WERI-Rb-1 (cell line): ENCODE measurements around the gene PIK3R6.

ENCODE experiments used
- DNase-seq: peaks from one replicate; pipeline ENCODE4 v3.0.0-alpha.2; 2020
- H3K27ac ChIP-seq: fragments of 250-450 bp; sonication (Bioruptor Pico); 2 replicates; pipeline ENCODE4 v1.5.1; 2020; ENCODE audit warnings: mild to moderate bottlenecking, moderate library complexity
- H3K27me3 ChIP-seq: fragments of 250-450 bp; sonication (Bioruptor Pico); 2 replicates; pipeline ENCODE4 v1.5.1; 2021; ENCODE audit warnings: mild to moderate bottlenecking, low read depth, moderate library complexity; ENCODE audit not compliant: insufficient read depth, severe bottlenecking
- H3K36me3 ChIP-seq: fragments of 250-450 bp; sonication (Bioruptor Pico); 2 replicates; pipeline ENCODE4 v1.5.1; 2020; ENCODE audit warnings: mild to moderate bottlenecking, moderate library complexity
- H3K4me3 ChIP-seq: 2 replicates; pipeline ENCODE4 v1.5.1; 2011; ENCODE audit warnings: low read depth, mild to moderate bottlenecking, control low read depth, low read length
- H3K9me3 ChIP-seq: fragments of 250-450 bp; sonication (Bioruptor Pico); 2 replicates; pipeline ENCODE4 v1.5.1; 2021; ENCODE audit warnings: mild to moderate bottlenecking, moderate library complexity; ENCODE audit not compliant: severe bottlenecking
- TF ChIP-seq, protein P1 (sequence below): IDR thresholded peaks from 2 replicates; pipeline ENCODE4 v1.5.1; 2011; ENCODE audit warnings: low read depth, mild to moderate bottlenecking, control low read depth, inconsistent platforms, low read length

PIK3R6 gene

DNA sequence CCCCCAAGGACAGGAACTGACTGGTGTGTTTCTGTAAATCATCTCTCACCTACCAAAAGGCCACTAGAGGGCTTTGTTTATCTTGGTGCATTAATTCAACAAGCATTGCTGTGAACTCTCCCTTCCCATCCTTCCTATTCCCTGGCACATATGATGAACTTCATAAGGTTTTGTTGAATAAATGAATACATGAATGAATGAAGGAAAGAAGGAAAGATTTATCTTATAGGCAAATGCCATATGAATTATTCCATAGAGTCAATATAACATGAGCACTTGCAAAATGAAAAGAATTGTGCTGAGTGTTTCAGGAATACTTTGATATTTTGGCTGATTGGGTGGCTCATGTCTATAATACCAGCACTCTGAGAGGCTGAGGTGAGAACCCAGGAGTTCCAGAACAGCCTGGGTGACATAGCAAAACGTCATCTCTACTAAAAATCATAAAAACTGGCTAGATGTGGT is 113.5 kb downstream of the PIK3R6 start:
- TF ChIP-seq, protein P1, sequence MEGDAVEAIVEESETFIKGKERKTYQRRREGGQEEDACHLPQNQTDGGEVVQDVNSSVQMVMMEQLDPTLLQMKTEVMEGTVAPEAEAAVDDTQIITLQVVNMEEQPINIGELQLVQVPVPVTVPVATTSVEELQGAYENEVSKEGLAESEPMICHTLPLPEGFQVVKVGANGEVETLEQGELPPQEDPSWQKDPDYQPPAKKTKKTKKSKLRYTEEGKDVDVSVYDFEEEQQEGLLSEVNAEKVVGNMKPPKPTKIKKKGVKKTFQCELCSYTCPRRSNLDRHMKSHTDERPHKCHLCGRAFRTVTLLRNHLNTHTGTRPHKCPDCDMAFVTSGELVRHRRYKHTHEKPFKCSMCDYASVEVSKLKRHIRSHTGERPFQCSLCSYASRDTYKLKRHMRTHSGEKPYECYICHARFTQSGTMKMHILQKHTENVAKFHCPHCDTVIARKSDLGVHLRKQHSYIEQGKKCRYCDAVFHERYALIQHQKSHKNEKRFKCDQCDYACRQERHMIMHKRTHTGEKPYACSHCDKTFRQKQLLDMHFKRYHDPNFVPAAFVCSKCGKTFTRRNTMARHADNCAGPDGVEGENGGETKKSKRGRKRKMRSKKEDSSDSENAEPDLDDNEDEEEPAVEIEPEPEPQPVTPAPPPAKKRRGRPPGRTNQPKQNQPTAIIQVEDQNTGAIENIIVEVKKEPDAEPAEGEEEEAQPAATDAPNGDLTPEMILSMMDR = peak; percentile 50
- Histone ChIP-seq H3K27me3 (no peaks in the 10 kb centered on the region), H3K36me3 (no peaks in the 10 kb centered on the region), H3K9me3 (no peaks in the 10 kb centered on the region), H3K4me3 (no peak overlapping the region), H3K27ac (no peak overlapping the region)
- no peak for DNase-seq

DNA sequence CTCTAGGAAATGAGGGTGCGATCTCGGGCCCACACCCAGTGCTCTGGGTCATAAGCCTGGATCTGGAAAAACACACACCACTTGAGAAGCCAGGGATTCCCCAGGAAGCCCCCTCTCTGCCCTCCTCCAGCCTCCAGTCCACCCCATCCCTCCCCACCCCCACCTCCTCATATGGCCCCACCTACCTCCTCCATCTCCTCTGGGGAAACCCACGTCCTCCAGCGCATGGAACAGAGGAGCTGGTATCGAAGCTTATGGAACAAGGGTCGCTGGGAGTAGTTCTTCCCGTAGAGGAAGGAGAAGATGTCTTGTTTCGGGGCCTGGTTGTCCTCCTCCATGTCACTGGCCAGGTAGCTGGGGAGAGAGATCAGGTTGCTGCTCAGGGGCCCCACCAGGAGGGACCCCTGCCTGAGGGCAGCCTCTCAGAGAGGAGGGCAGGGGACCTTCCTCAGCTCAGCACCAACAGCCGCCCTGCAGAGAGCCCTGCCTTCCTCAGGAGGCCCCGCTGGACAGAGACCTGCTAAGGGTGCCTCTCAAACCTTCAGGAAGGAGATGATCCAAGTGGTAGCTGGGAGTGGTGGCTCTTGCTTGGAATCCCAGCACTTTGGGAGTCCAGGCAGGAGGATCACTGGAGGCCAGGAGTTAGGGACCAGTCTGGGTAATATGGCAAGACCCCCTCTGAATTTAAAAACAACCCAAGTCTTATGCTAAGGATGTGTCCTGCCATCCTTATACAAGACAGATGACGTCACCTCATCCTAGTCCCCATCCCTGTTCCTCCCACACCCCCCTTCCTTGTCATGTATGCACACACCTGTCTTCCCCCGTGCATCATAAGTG is 114.1 kb downstream of the PIK3R6 start:
- no peak overlapping the region for H3K4me3 ChIP-seq
- no peaks in the 10 kb centered on the region for H3K36me3 ChIP-seq
- no peaks in the 10 kb centered on the region for H3K27me3 ChIP-seq
- no peak overlapping the region for H3K27ac ChIP-seq
- TF ChIP-seq, protein P1 = no peak
- DNase-seq = no peak
- no peaks in the 10 kb centered on the region for H3K9me3 ChIP-seq
